ENCODE results near the gene ABHD16B.
"Not testable (repeated sequence)": the region's sequence is repeated elsewhere in the genome, so short reads cannot be mapped to it uniquely, and the experiment has no call there.

ABHD16B gene

DNA sequence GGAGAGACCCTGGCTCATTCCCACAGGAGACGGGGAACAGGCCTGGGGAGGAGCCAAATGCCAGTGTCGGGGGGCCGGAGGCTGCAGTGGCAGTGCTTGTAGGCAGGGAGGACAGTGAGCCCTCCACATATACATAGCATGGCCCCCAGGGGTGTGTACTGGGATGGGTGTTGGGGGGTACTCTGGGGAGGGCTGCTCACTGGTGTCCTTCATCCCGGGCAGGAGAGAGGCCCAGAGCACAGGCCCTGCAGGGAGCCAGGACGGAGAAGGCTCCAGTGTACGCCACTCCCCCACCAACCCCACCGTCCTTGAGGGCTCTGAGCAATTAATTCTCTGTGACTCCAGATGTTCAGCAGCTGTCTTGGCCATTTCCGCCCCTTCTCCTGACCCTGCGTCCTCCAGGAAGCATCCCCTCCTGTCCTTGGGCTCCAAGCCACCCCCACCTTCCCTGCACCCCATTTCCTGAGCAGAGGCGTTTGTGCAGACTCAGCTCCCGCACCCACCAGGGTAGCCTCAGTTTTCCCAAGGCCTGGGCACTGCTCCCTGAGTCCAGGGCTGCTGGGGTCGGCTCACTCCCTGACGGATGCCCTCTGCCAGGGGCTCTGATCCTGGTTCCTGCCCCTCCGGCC is 3.4 kb upstream of the ABHD16B start:
- H3K27ac Mint-ChIP-seq = no peak overlapping the region
- no peak for DNase-seq
- H3K4me3 Mint-ChIP-seq = no peak overlapping the region
- H3K27me3 Mint-ChIP-seq = peaks cover 4% of the 10 kb centered on the region
- H3K36me3 Mint-ChIP-seq (ENCODE audit: low read depth) = peaks cover 14% of the 10 kb centered on the region
- H3K4me1 Mint-ChIP-seq (ENCODE audit: low read depth) = peaks cover 23% of the 10 kb centered on the region
- H3K9me3 Mint-ChIP-seq = no peaks in the 10 kb centered on the region

DNA sequence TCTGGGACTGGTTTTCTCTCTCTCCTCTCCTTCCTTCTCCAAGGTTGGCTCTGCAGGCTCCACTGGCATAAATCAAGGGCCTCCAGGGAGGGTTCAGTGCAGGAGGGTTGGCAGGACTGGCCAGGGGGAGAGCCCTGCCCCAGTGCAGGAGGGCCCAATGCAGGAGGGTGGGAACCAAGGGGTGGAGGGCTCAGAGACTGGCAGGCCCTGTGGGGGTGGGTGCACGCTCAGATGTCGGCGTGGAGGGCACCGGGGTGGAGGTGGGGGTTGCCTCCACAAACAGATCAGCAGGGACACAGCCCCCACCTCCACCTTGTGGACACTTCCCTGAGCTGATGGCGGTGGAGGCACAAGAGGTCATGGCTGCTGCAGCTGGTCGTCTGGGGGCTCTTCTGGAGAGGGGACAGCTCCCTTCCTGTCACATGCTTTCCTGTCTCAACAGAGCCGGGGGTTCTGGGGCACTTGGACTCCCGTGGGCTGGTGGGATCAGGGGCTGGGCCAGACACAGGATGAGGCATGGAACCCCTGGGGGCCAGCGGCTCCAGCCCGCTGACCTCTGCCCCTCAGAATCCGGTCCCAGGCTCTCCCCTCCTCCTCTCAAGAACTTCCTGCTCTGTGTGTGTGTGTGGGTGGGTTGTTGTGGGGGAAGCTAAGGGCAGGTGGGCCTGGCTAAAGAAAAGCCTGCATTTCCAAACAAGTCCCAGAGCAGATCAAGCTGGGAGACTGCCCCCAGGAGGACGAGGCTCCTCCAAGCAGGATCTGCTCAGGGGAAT is 2.7 kb upstream of the ABHD16B start:
- peaks cover under 1% of the 10 kb centered on the region for H3K27me3 Mint-ChIP-seq
- peaks cover 21% of the 10 kb centered on the region for H3K36me3 Mint-ChIP-seq (ENCODE audit: low read depth)
- H3K4me1 Mint-ChIP-seq (ENCODE audit: low read depth) = peaks cover 30% of the 10 kb centered on the region
- no peak for DNase-seq
- H3K4me3 Mint-ChIP-seq = peak overlapping the region; percentile 8
- no peaks in the 10 kb centered on the region for H3K9me3 Mint-ChIP-seq
- peak overlapping the region; percentile 79 for H3K27ac Mint-ChIP-seq

DNA sequence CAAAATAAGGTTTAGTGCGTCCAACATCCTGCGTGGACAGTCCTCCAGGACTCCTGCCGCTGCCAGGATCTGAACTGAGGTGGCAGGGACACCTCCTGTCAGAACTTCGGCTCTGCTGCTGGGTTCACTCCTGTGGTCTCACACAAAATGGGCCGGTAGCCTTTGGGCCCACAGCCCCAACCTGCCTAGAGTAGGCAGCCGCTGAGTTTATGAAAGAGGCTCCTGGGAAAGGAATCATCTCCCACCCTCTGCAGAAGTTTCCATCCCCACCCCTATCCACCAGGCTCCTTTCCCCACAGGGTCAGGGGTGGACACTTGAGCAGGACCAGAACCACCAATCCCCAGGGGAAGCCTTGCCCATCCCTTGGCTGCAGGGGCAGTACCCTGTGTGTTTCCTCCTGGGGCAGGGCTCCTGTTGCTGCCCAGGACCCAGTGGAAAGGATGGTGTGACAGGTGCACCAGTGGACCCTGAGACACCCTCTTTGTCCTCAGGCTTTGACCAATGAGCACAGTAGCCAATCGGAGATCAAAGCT is 2.1 kb upstream of the ABHD16B start:
- H3K27ac Mint-ChIP-seq = peak overlapping the region; percentile 79
- H3K4me1 Mint-ChIP-seq (ENCODE audit: low read depth) = peaks cover 34% of the 10 kb centered on the region
- peaks cover 27% of the 10 kb centered on the region for H3K36me3 Mint-ChIP-seq (ENCODE audit: low read depth)
- no peaks in the 10 kb centered on the region for H3K9me3 Mint-ChIP-seq
- no peak for DNase-seq
- no peaks in the 10 kb centered on the region for H3K27me3 Mint-ChIP-seq
- H3K4me3 Mint-ChIP-seq = no peak overlapping the region

DNA sequence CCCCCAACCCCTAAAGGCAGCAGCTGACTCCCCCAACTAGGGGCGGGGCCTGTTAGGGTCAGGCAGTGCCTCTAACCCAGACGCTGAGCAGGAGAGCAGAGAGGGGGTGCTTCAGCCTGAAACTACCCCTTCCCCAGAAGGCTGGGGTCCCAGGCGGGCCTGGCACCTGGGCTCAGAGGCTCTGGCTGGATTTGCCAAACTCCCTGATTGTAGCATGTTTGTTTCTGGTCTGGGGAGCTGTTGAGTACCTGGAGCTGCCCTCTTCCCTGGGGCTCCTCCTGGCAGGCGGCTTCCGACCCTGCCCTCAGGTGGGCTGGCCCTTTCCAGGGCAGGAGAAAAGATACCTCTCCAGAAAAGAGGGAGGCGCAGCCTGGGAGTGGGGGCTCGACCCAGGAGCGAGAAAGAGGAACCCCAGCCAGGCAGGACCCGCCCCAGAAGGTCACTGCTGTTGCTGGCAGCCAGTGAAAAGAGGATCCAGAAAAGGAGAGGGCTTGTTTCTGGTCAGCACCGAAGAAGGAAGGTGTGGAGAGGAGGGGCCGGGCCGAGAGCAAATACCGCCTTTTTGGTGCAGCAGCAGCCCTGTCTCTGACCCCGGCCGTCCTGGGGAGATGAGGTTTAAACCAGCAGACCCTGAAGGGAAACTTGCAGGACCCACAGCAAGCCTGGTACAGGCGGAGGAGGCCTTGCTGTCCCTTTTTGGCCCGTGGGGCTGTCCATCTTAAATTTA is 810 bp upstream of the ABHD16B start:
- Mint-ChIP-seq H3K27ac (no peak overlapping the region), H3K9me3 (no peaks in the 10 kb centered on the region), H3K27me3 (no peaks in the 10 kb centered on the region), H3K4me1 (ENCODE audit: low read depth) (peaks cover 34% of the 10 kb centered on the region), H3K36me3 (ENCODE audit: low read depth) (peaks cover 35% of the 10 kb centered on the region), H3K4me3 (no peak overlapping the region)
- no peak for DNase-seq

DNA sequence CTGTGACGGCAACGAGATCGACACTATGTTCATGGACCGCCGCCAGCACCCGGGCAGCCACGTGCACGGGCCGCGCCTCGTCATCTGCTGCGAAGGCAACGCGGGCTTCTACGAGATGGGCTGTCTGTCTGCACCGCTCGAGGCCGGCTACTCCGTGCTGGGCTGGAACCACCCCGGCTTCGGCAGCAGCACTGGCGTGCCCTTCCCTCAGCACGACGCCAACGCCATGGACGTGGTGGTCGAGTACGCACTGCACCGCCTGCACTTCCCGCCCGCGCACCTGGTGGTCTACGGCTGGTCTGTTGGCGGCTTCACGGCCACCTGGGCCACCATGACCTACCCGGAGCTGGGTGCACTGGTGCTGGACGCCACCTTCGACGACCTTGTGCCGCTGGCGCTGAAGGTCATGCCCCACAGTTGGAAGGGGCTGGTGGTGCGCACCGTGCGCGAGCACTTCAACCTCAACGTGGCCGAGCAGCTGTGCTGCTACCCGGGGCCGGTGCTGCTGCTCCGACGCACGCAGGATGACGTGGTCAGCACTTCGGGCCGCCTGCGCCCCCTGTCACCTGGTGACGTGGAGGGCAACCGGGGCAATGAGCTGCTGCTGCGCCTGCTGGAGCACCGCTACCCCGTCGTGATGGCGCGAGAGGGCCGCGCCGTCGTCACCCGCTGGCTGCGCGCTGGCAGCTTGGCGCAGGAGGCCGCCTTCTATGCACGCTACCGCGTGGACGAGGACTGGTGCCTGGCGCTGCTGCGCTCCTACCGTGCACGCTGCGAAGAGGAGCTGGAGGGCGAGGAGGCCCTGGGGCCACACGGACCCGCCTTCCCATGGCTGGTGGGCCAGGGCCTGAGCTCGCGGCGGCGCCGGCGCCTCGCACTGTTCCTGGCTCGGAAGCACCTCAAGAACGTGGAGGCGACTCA is 943 bp downstream of the ABHD16B start:
- no peak overlapping the region for H3K27ac Mint-ChIP-seq
- DNase-seq = no peak
- H3K4me3 Mint-ChIP-seq = no peak overlapping the region
- H3K27me3 Mint-ChIP-seq = no peaks in the 10 kb centered on the region
- H3K9me3 Mint-ChIP-seq = no peaks in the 10 kb centered on the region
- peaks cover 40% of the 10 kb centered on the region for H3K4me1 Mint-ChIP-seq (ENCODE audit: low read depth)
- H3K36me3 Mint-ChIP-seq (ENCODE audit: low read depth) = peaks cover 44% of the 10 kb centered on the region

DNA sequence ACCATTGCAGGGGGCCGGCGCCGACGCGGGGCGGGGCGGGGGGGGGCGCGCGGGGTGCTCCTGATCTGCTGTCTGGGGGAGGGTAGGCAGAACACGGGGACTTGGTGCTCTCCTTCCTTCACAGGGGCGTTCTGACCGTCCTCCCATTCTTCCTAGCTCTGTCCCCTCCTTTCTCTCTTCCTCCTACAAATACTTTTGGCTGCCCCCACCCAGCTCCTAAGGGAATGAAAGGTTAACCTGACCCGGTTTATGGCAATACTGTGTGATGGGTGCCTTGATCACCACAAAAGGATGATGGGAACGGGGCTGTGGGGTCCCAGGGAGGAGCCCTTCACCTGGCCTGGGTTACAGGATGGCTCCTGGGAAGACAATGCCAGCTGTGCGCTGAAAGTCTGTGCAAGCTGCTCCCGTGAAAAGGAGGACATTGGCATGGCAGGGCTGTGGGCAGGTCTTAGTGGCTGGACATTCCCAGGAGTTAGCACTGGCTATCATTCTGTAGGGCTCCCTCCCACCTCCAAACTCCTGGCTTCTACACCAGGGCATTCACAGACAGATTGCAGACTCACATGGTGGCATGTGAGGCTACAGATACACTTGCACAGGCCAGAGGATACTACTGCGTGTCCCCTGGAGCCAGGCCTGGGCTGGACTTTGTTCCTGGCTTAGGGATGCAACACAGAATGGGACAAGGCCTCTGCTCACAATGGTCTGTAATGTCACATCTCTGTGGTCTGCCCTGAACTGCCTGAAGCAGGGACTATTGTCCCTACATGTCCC is 1.9 kb downstream of the ABHD16B start:
- DNase-seq = no peak
- Mint-ChIP-seq H3K36me3 (ENCODE audit: low read depth) (peaks cover 52% of the 10 kb centered on the region), H3K4me3 (peak overlapping the region; percentile 94), H3K4me1 (ENCODE audit: low read depth) (peaks cover 39% of the 10 kb centered on the region), H3K9me3 (no peaks in the 10 kb centered on the region), H3K27ac (peak overlapping the region; percentile 94), H3K27me3 (no peaks in the 10 kb centered on the region)

DNA sequence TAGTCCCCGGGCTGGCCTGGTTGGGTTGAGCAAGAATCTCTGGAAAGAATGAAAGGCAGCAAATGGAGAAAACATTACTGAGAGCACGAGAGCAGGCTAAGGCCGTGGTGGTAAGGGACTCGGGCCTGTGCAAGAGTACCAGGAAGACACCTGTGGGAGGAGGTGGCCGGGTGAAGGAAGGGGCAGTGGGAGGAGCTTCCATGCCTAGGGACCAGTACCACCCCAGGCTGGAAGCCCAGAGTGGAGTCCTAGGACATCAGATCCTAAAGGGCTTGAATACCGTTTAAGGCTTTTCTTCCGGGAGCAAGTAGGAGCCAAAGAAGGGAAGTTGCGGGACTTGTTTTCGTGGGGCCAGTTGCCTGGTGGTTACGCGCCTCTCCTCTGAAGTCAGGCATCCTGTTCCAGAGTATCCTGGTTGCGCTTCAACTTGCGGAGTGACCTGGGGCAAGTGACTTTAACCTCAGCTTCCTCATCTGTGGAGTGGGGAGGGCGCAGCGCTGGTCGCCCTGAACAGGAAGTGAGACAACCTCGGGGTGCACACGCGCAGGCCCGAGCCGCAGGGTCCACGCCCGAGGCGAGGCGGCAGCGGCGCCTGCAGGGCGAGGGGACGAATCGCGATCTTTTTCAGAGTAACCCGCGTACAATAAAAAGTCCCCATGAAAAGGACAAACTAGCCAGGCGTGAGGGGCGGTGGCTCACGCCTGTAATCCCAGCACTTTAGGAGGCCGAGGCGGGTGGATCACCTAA is 2.7 kb downstream of the ABHD16B start:
- peaks cover 59% of the 10 kb centered on the region for H3K36me3 Mint-ChIP-seq (ENCODE audit: low read depth)
- peaks cover 34% of the 10 kb centered on the region for H3K4me1 Mint-ChIP-seq (ENCODE audit: low read depth)
- peak; percentile 80 for DNase-seq
- H3K4me3 Mint-ChIP-seq = peak overlapping the region; percentile 94
- no peaks in the 10 kb centered on the region for H3K9me3 Mint-ChIP-seq
- peak overlapping the region; percentile 94 for H3K27ac Mint-ChIP-seq
- H3K27me3 Mint-ChIP-seq = no peaks in the 10 kb centered on the region

DNA sequence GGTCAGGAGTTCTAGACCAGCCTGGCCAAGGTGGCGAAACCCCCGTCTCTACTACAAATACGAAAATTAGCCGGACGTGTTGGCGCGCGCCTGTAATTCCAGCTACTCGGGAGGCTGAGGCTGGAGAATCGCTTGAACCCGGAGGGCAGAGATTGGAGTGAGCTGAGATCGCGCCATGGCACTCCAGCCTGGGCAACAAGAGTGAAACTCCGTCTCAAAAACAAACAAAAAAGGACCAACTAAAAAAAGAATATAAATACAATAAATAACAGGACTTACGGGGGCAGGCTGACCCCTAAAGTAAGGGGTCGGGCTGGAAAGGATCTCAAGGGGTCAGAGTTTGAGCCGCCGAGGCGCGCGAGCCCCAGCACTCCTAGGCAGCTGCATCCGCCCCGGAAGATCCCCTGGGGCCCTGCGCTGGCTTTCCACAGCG is 3.3 kb downstream of the ABHD16B start:
- Mint-ChIP-seq H3K4me1 (ENCODE audit: low read depth) (peaks cover 28% of the 10 kb centered on the region), H3K36me3 (ENCODE audit: low read depth) (peaks cover 65% of the 10 kb centered on the region), H3K27ac (peak overlapping the region; percentile 94), H3K9me3 (no peaks in the 10 kb centered on the region), H3K4me3 (peak overlapping the region; percentile 94), H3K27me3 (no peaks in the 10 kb centered on the region)
- no peak for DNase-seq

DNA sequence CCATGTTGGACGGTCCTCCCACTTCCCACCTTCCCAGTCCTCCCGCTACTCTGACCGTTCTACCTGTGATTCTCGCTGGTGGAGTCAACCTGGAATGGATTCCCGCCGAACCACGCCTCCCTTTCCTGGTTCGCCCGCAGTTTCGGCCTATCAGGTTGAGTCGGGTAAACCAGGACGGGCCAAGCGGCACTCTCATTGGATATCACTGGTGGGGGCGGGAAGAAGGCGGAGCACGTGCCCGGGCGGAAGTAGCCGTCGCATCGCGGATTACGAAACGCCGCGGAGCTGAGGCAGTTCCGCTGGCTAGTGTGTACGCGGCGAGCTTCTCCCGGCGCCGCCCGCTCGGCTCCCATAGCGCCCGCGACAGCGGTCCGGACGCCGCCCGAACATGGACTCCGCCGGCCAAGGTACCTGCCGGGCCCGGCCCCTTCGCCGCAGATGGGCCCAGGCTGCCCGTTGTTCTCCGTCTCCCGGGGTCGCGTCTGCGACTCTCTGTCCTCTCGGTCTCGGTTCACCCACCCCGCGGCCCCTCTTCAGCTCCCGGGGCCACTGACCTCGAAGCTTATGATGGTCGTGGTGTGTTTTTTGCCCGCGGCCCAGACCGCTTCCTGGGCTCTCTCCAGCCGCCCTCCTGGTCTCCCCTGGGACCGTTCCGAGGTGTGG is 3.8 kb downstream of the ABHD16B start, which contains the start of gene TPD52L2:
TPD52L2 (plus strand) TSS at position 293 of the 663 bp plus-strand sequence; CDS start at position 389, 96 bp downstream.
- Mint-ChIP-seq H3K27ac (peak within 1 kb of the TSS; percentile 94), H3K4me3 (peak within 1 kb of the TSS; percentile 94), H3K27me3 (no peaks in the 10 kb centered on the region), H3K4me1 (ENCODE audit: low read depth) (peaks cover 28% of the 10 kb centered on the region), H3K9me3 (no peaks in the 10 kb centered on the region), H3K36me3 (ENCODE audit: low read depth) (peaks cover 71% of the 10 kb centered on the region)
- DNase-seq = peak; percentile 98

DNA sequence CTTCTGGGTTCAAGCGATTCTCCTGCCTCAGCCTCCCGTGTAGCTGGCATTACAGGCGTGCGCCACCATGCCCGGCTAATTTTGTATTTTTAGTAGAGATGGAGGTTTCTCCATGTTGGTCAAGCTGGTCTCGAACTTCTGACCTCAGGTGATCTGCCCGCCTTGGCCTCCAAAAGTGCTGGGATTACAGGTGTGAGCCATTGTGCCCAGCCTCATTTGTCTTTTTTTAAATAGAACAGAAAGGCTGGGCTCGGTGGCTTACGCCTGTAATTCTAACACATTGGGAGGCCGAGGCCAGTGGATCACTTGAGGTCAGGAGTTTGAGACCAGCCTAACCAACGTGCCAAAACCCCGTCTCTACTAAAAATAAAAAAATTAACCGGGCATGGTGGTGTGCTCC is 5.7 kb downstream of the ABHD16B start:
- not testable (repeated sequence) for H3K9me3 Mint-ChIP-seq, H3K27me3 Mint-ChIP-seq, DNase-seq, H3K27ac Mint-ChIP-seq
- Mint-ChIP-seq H3K4me3 (peak overlapping the region; percentile 33), H3K4me1 (ENCODE audit: low read depth) (peaks cover 29% of the 10 kb centered on the region), H3K36me3 (ENCODE audit: low read depth) (peaks cover 76% of the 10 kb centered on the region)

DNA sequence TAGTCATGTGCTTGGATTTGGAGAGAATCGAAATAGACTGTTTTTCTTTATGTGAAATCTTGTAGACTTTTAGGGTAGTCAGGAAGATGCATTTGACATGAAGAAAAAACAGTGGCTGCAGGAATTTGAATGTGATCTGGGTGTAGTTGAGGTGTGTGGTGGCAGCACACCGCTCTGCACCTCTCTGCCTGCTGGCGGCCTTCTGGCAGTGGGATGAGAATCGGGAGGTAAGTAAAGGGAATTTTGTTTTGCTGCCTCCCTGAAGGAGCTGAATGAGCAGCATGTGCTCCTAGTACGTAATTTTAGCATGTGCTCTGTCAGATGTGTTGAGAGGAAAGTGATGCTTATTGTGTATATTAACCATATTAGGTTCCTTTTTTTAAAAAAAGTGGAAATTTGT is 7.0 kb downstream of the ABHD16B start:
- no peak for DNase-seq
- Mint-ChIP-seq H3K9me3 (no peaks in the 10 kb centered on the region), H3K36me3 (ENCODE audit: low read depth) (peaks cover 82% of the 10 kb centered on the region), H3K4me3 (no peak overlapping the region), H3K27ac (peak overlapping the region; percentile 53), H3K27me3 (no peaks in the 10 kb centered on the region), H3K4me1 (ENCODE audit: low read depth) (peaks cover 32% of the 10 kb centered on the region)

DNA sequence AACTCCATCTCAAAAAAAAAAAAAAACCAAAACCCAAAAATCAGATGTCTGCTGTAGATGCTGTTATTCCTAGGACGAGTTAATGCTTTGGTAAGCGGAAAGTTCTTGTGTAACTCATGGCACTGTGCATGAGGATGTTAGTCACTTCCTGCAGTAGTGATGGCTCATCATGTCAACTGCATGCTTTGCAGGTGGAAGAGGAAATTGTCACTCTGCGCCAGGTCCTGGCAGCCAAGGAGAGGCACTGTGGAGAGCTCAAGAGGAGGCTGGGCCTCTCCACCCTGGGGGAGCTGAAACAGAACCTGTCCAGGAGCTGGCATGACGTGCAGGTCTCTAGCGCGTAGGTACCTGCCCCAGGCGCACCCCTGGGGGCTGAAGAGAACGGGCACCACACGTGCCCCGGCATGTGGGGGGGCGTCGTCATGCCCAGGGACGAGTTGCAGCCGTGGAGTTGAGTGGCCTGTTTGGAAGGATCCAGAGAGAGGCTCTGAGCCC is 12.2 kb downstream of the ABHD16B start:
- H3K27me3 Mint-ChIP-seq = no peaks in the 10 kb centered on the region
- peaks cover 95% of the 10 kb centered on the region for H3K36me3 Mint-ChIP-seq (ENCODE audit: low read depth)
- peak overlapping the region; percentile 93 for H3K27ac Mint-ChIP-seq

More for the DNA sequence above, 12.2 kb downstream of the ABHD16B start:
- peak; percentile 62 for DNase-seq
- H3K4me3 Mint-ChIP-seq = peak overlapping the region; percentile 51
- no peaks in the 10 kb centered on the region for H3K9me3 Mint-ChIP-seq
- H3K4me1 Mint-ChIP-seq (ENCODE audit: low read depth) = peaks cover 20% of the 10 kb centered on the region
